GM18868 (cell line): ENCODE measurements around the gene RTF1.
A peak's percentile ranks its signal among the peaks of the same experiment; 100 is the strongest.
"Not testable (repeated sequence)": the region's sequence is repeated elsewhere in the genome, so short reads cannot be mapped to it uniquely, and the experiment has no call there.

Source experiments
- ATAC-seq: cut with Tn5 transposase; IDR thresholded peaks from one replicate; pipeline ENCODE4 v1.9.1; 2021; ENCODE audit warnings: mild to moderate bottlenecking, moderate library complexity; ENCODE audit not compliant: unreplicated experiment

The RTF1 gene

GRCh38 chr15:41435037-41435786 is 18.3 kb downstream of the RTF1 start:
- no peak for ATAC-seq

- no peak for ATAC-seq
These were observed 20.6 kb downstream of the RTF1 start for GRCh38 chr15:41437448-41437847.

GRCh38 chr15:41438206-41438605 is 21.3 kb downstream of the RTF1 start:
- ATAC-seq, result no peak

GRCh38 chr15:41438745-41439144 is 21.9 kb downstream of the RTF1 start:
- ATAC-seq, result not testable (repeated sequence)

- ATAC-seq, result no peak
These were observed 26.4 kb downstream of the RTF1 start for GRCh38 chr15:41443275-41443674.

GRCh38 chr15:41445399-41445798 is 28.5 kb downstream of the RTF1 start:
- no peak for ATAC-seq

GRCh38 chr15:41462084-41462795 is 45.3 kb downstream of the RTF1 start:
- no peak for ATAC-seq

GRCh38 chr15:41464889-41465580 is 48.1 kb downstream of the RTF1 start:
- ATAC-seq, result no peak

- ATAC-seq, result no peak
These were observed 49.0 kb downstream of the RTF1 start for GRCh38 chr15:41465822-41466421.

GRCh38 chr15:41466711-41467110 is 49.8 kb downstream of the RTF1 start:
- ATAC-seq, result no peak

GRCh38 chr15:41469644-41470043 is 52.7 kb downstream of the RTF1 start:
- ATAC-seq, result not testable (repeated sequence)

GRCh38 chr15:41473418-41473817 is 56.5 kb downstream of the RTF1 start:
- no peak for ATAC-seq

GRCh38 chr15:41474436-41474835 is 57.5 kb downstream of the RTF1 start:
- ATAC-seq, result no peak

GRCh38 chr15:41474941-41475340 is 58.0 kb downstream of the RTF1 start:
- no peak for ATAC-seq

- ATAC-seq, result no peak
These were observed 59.6 kb downstream of the RTF1 start for GRCh38 chr15:41476416-41477048.

- no peak for ATAC-seq
These were observed 63.7 kb downstream of the RTF1 start for GRCh38 chr15:41480396-41481140.

- no peak for ATAC-seq
These were observed 65.4 kb downstream of the RTF1 start for GRCh38 chr15:41482110-41482877.

GRCh38 chr15:41483115-41483514 is 66.2 kb downstream of the RTF1 start:
- peak; percentile 60 for ATAC-seq

- no peak for ATAC-seq
These were observed 66.6 kb downstream of the RTF1 start for GRCh38 chr15:41483519-41483918.
